Mucosa of stomach (tissue), 1 donor: ENCODE data around the gene LPIN2.

Experiments
- H3K27me3 ChIP-seq: one replicate; pipeline ENCODE4 v1.7.0; 2013; ENCODE audit warnings: mild to moderate bottlenecking, low read length; ENCODE audit not compliant: control insufficient read depth, insufficient read depth
- H3K36me3 ChIP-seq: one replicate; pipeline ENCODE4 v1.7.0; 2013; ENCODE audit warnings: low read length; ENCODE audit not compliant: control insufficient read depth, insufficient read depth
- H3K4me1 ChIP-seq: one replicate; pipeline ENCODE4 v1.7.0; 2013; ENCODE audit warnings: mild to moderate bottlenecking, low read length; ENCODE audit not compliant: control insufficient read depth, insufficient read depth
- H3K4me3 ChIP-seq: one replicate; pipeline ENCODE4 v1.7.0; 2013; ENCODE audit warnings: low read length
- H3K9ac ChIP-seq: one replicate; pipeline ENCODE4 v1.7.0; 2013; ENCODE audit warnings: mild to moderate bottlenecking, low read length, moderate library complexity
- H3K9me3 ChIP-seq: one replicate; pipeline ENCODE4 v1.7.0; 2013; ENCODE audit warnings: mild to moderate bottlenecking, low read length, moderate library complexity; ENCODE audit not compliant: control insufficient read depth
- donor health status: Pancreatic carcinoma.

The LPIN2 gene

DNA sequence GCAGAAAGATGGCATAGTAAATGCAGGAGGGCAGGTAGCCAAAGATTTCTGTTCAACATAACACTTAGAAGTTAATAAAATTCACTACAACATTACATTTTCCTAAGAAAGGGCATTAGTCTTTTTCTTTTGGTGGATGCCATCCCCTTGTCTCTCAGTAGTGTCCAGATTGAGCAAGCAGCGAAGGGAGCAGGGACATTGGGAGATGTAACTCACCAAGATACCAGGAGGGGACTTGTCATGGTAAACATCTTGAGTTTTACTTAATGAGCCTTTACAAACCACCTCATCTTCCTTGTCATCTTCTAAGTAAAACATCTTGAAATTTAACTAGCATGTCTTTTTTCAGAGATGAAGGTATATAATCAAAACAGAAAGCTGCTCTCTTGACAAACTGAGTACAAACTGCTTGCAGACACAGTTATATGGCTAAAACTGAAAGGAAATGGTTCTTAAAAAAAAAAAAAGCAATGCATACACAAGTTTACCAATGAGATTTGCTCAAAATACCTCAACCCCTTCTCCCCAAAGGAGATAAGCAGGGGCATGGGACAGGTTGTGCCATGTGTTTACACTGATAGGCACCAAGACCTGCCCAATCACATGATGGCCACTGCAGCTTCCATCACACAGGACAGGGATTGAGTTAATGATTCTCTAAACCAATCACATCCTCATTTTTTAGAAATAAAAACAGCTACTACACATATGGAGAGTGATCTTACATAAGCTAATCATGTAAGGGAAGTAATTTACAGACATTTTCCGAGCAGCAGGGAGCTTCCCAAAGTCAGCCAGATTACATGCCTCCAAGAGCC is 30.3 kb downstream of the LPIN2 start:
- Histone ChIP-seq H3K4me3 (no peak overlapping the region), H3K36me3 (no peaks in the 10 kb centered on the region), H3K9ac (peak overlapping the region; percentile 68), H3K4me1 (peaks cover 83% of the 10 kb centered on the region), H3K27me3 (no peaks in the 10 kb centered on the region), H3K9me3 (no peaks in the 10 kb centered on the region)

DNA sequence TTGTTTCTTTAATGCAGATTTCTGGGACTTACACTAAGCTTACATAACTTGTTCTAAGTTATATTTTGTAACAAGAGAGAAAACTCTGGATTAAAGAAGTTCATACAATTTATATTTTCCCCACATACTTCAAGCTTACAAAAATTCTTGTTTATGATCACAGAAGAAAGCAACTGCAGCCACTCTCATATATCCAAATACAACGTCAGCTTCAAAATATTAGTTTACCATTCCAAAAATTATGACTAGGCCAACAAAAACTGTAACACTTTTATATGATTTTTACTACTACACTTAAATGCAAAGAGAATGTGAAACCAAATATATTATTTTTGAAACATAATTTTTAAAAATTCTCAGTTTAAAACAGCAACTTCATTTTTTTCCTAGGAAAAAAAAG is 30.9 kb downstream of the LPIN2 start:
- Histone ChIP-seq H3K36me3 (no peaks in the 10 kb centered on the region), H3K4me3 (no peak overlapping the region), H3K27me3 (no peaks in the 10 kb centered on the region), H3K9me3 (no peaks in the 10 kb centered on the region), H3K9ac (peak overlapping the region; percentile 68), H3K4me1 (peaks cover 88% of the 10 kb centered on the region)

DNA sequence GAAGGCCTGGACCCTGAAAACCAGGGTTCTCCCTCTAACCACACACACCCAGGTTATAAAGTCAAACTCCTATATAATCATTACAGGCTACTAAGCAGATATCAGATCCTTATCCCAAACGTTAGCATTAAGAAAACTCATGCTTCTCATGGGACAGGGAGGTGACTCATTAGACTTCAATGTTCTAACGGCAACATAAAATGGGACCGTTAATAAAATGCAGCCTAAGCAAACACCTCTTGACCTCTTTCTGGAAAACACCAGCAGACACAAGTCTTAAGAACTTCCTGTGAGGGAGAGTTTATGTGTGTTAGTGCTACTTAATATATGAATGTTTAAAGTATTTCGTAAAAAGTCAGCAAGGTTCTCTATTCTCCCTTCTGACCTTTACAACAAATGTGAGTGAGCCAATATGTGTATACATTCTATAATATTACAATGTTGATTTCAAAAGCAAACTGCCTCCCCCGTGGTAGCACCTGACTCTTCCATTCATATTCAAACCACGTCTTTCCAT is 31.7 kb downstream of the LPIN2 start:
- H3K4me3 ChIP-seq: peak overlapping the region; percentile 7
- H3K4me1 ChIP-seq: peaks cover 87% of the 10 kb centered on the region
- H3K9me3 ChIP-seq: no peaks in the 10 kb centered on the region
- no peaks in the 10 kb centered on the region for H3K27me3 ChIP-seq
- no peaks in the 10 kb centered on the region for H3K36me3 ChIP-seq
- peak overlapping the region; percentile 68 for H3K9ac ChIP-seq

DNA sequence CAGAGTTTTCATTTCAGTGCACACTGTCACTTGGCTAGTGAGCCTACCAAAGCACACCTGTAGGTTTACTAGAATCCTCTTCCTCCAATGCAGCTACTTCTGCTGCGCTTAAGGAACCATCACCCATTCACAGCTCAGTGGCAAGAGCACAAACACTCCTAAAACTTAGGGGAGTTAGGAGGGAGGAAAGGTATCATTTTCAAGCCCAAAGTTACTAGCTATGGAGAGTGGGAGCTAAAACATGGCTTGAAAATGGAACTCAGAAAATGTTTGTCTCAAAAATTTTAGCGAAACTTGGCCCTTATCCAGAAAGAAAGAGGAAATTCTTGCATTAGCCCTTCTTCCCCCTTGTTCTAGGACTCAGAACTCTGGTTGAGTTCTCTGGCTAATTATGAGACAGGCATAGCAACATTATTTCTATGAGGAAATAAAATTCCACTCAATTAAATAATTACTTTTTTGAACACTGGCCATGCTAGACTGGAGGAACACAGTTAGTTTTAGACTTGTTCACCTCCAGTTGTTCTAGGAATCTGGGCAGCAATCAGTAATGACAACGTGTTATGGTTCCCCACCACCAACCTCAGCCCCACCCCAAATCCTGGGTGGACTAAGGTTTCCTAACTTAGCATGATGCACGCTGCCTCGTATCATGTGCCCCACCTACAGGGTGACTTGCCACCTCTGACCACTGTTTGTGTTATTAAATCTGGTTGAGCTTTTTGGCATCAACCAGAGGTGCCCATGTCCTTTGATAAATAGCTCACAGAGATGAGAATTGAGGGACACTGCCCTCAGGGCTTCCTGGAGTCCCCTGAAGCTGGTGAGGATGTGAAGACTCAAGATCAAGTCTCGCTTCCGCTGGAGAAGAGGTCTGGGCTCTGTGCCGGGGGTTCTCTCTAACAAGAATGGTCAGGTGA is 32.8 kb downstream of the LPIN2 start:
- peaks cover 84% of the 10 kb centered on the region for H3K4me1 ChIP-seq
- peak overlapping the region; percentile 29 for H3K9ac ChIP-seq
- H3K27me3 ChIP-seq: no peaks in the 10 kb centered on the region
- H3K4me3 ChIP-seq: no peak overlapping the region
- no peaks in the 10 kb centered on the region for H3K36me3 ChIP-seq
- no peaks in the 10 kb centered on the region for H3K9me3 ChIP-seq

DNA sequence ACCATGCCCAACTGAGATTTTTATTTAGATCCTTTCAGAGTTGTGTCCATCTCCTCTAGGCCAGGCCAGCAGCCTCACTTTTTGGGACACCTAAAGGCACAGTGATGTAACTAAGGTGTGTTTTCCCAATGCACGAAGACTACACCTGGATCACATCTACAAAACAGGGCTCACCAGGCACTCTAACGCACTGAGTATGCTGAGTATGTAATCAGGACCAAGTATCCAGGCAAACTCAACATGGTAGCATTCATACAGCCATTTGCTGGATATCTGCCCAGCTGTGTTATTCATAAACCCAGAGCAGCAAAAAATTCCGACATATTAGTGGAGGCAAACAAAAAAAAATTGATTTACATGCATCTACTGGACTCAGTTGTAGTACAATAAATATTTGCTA is 33.8 kb downstream of the LPIN2 start:
- H3K27me3 ChIP-seq: no peaks in the 10 kb centered on the region
- no peaks in the 10 kb centered on the region for H3K36me3 ChIP-seq
- no peak overlapping the region for H3K4me3 ChIP-seq
- no peak overlapping the region for H3K9ac ChIP-seq
- H3K9me3 ChIP-seq: no peaks in the 10 kb centered on the region
- peaks cover 76% of the 10 kb centered on the region for H3K4me1 ChIP-seq

DNA sequence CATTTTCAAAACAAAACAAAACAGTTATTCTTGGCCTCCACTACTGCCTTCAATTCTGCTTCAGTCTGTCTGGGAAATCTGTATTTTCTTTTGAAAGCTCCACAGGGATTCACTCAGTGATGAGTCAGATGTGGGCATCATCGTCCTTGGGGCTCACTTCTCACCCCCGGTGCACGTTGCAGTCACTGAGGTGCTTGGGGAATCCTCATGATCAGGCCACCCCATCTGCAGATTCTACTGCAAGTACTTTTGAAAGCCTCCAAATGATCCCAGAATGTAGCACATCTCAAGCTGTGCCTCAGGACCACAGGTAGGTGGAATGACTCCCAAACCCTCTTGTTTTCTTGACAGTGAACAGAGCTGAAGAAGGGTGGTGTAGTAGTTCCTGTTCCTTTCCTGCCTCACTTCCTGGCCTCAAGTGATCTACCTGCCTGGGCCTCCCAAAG is 34.3 kb downstream of the LPIN2 start:
- Histone ChIP-seq H3K4me3 (no peak overlapping the region), H3K9me3 (no peaks in the 10 kb centered on the region), H3K36me3 (no peaks in the 10 kb centered on the region), H3K27me3 (no peaks in the 10 kb centered on the region), H3K4me1 (peaks cover 72% of the 10 kb centered on the region), H3K9ac (no peak overlapping the region)

DNA sequence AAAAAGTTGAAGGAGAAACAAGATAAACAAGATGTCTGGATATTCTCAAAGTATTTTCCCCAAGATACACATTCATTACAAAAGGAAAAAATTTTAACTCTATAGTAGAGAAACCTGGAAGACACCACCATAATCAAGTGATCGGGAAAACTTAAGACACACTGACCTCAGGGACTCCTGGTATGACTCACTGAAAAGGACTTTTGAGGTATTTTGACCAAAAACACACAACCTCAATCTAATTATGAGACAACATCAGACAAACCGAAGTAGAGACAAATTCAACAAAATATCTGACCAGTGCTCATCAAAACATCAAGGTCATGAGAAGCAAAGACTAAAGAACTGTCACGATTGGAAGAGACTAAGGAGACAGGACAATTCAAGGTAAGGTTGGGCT is 34.7 kb downstream of the LPIN2 start:
- H3K9me3 ChIP-seq: no peaks in the 10 kb centered on the region
- peaks cover 71% of the 10 kb centered on the region for H3K4me1 ChIP-seq
- H3K4me3 ChIP-seq: no peak overlapping the region
- no peaks in the 10 kb centered on the region for H3K36me3 ChIP-seq
- H3K27me3 ChIP-seq: no peaks in the 10 kb centered on the region
- no peak overlapping the region for H3K9ac ChIP-seq

DNA sequence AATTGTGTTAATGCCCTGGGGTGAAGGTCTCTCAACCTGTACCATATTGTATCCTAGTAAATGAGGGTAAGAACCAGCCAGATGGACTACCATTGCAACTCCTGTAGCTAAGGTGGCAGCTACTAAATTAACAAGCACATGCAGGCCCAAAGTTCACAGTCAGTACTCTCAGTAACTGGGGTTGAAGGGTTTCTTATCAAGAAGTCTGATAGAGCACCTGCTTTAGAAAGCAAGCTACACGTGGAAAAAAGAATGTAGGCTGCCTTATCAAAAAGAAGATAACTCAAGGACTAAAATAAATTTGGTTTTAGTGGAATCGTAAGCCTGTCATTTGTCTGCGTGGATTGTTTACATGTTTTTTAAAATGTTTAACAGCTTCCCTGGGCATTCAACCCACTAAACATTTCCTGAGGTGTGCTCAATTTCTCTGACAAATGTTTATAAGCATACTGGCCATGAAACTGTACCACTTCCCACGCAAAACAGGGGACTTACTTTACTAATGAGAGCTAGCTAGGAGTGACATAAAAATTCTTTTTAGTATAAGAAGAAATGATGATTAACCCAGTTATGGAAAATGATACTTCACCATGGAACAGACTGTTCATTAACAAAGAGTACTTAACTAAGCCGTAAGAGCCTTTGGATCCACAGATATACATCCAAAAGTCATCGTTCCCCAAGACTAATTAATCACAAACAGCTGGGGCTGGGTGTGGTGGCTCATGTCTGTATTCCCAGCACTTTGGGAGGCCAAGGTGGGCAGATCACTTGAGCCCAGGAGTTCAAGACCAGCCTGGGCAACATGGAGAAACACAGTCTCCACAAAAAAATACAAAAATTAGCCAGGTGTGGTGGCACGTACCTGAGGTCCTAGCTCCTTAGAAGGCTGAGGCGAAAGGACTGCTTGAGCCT is 36.5 kb downstream of the LPIN2 start:
- H3K4me3 ChIP-seq: no peak overlapping the region
- no peak overlapping the region for H3K9ac ChIP-seq
- no peaks in the 10 kb centered on the region for H3K9me3 ChIP-seq
- H3K36me3 ChIP-seq: no peaks in the 10 kb centered on the region
- H3K4me1 ChIP-seq: peaks cover 63% of the 10 kb centered on the region
- H3K27me3 ChIP-seq: no peaks in the 10 kb centered on the region

DNA sequence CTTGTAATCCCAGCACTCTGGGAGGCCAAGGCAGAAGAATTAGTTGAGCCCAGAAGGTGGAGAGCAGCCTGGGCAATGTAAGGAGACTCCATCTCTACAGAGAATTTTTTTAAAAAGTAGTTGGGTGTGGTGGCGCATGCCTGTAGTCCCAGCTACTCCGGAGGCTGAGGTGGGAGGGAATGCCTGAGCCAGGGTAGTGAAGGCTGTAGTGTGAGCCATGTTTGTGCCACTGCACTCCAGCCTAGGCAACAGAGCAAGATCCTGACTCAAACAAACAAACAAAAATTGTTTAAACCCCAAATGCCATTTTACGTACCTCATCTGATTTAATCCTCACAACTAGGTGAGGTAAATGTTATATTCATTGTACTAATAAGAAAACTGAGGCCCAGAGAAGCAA is 38.2 kb downstream of the LPIN2 start:
- Histone ChIP-seq H3K27me3 (no peaks in the 10 kb centered on the region), H3K9me3 (no peaks in the 10 kb centered on the region), H3K4me1 (peaks cover 52% of the 10 kb centered on the region), H3K9ac (no peak overlapping the region), H3K4me3 (no peak overlapping the region), H3K36me3 (no peaks in the 10 kb centered on the region)

DNA sequence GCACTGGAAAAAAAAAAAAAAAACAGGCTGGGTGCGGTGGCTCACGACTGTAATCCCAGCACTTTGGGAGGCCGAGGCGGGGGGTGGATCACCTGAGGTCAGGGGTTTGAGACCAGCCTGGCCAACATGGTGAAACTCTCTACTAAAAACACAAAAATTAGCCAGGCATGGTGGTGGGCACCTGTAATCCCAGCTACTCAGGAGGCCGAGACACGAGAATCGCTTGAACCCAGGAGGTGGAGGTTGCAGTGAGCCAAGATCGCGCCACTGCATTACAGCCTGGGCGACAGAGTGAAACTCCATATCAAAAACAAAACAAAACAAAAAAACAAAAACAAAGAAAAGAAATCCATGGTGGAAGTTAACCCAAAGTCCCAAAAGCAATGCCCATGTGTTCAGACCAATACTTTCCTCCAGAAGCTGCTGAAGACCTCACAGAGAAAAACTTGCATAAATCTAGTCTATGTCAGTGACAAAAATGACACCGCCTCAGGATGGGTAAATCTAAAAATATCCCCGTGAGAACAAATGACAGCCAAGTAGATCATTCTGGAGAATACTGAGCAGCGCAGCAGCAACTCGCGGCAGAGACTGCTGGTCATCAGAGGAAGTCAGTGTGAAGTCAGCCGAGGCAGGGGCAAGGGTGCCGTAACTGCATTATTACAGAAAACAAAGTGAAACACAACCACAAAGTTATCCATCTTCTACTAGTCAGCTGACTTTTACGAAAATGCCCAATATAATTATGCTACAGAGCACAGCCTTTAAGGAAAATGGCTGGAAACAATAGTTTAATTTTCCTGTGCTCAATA is 41.0 kb downstream of the LPIN2 start:
- H3K4me1 ChIP-seq: peaks cover 39% of the 10 kb centered on the region
- H3K4me3 ChIP-seq: no peak overlapping the region
- no peaks in the 10 kb centered on the region for H3K9me3 ChIP-seq
- no peaks in the 10 kb centered on the region for H3K36me3 ChIP-seq
- no peak overlapping the region for H3K9ac ChIP-seq
- no peaks in the 10 kb centered on the region for H3K27me3 ChIP-seq
